GM12801 (cell line): ENCODE measurements around the gene SLC27A3.

ENCODE experiments used
- CTCF ChIP-seq: IDR thresholded peaks from one replicate; pipeline ENCODE4 v1.5.1; 2011; ENCODE audit warnings: control low read depth; ENCODE audit not compliant: insufficient read length; ENCODE audit errors: extremely low read depth

Gene SLC27A3

GRCh38 chr1:153750026-153750995 is 24.9 kb upstream of the SLC27A3 start:
- no peak for TF ChIP-seq CTCF

GRCh38 chr1:153752072-153752471 is 23.1 kb upstream of the SLC27A3 start:
- TF ChIP-seq CTCF: no peak

- TF ChIP-seq CTCF: no peak
Measured at GRCh38 chr1:153752571-153753195, 22.5 kb upstream of the SLC27A3 start.

GRCh38 chr1:153754266-153754665 is 20.9 kb upstream of the SLC27A3 start:
- TF ChIP-seq CTCF: no peak

GRCh38 chr1:153760440-153760839 is 14.8 kb upstream of the SLC27A3 start:
- TF ChIP-seq CTCF: no peak

GRCh38 chr1:153763365-153764225 is 11.6 kb upstream of the SLC27A3 start:
- no peak for TF ChIP-seq CTCF

- TF ChIP-seq CTCF: no peak
Measured at GRCh38 chr1:153764310-153764709, 10.9 kb upstream of the SLC27A3 start.
